IMR-90 (cell line): ENCODE data around the gene ELAC1. TPM values are rescaled to one million over a fixed set of nuclear protein-coding genes. Genes with fewer than 3 reads are reported as not detected.

Experiments used
- ATAC-seq: fragments of 200-7000 bp; cut with Tn5 transposase; 2 replicates; pipeline ENCODE4 v1.9.1; 2020; ENCODE audit warnings: low read depth, mild to moderate bottlenecking, moderate library complexity
- BruUV-seq: library from RNA; stranded (reverse); fragments of 400-500 nt; replicated peaks from 2 replicates; lab custom pipeline; 2021; lab: Mats Ljungman, UMichigan
- CTCF ChIA-PET: fragments of 300-600 bp; formaldehyde crosslinking; extraction: SDS; loops from one replicate; lab custom pipeline; 2021; ENCODE audit warnings: antibody characterized with exemption; lab: Yijun Ruan, JAX
- POLR2A ChIA-PET: fragments of 300-600 bp; sonication (Branson Sonifier 250); formaldehyde crosslinking; loops from one replicate; lab custom pipeline; 2022; ENCODE audit warnings: antibody characterized with exemption; ENCODE audit not compliant: unreplicated experiment; lab: Charles Lee
- DNase-seq: peaks from one replicate; pipeline ENCODE4 v3.0.0; 2013
- H2AFZ ChIP-seq: replicated peaks from 2 replicates; pipeline ENCODE3; 2013; ENCODE audit warnings: low read length, mild to moderate bottlenecking; ENCODE audit not compliant: poor library complexity
- H2AK5ac ChIP-seq: 2 replicates; pipeline ENCODE4 v1.6.1; 2013; ENCODE audit warnings: low read depth, low read length, inconsistent platforms
- H2AK9ac ChIP-seq: replicated peaks from 2 replicates; pipeline ENCODE3; 2013; ENCODE audit warnings: mild to moderate bottlenecking, low read depth, low read length, moderate library complexity; ENCODE audit not compliant: poor library complexity
- H2BK120ac ChIP-seq: 2 replicates; pipeline ENCODE4 v1.6.1; 2013; ENCODE audit warnings: low read depth, low read length, inconsistent platforms
- H2BK15ac ChIP-seq: 3 replicates; pipeline ENCODE4 v1.6.1; 2013; ENCODE audit warnings: low read depth, low read length, inconsistent platforms
- H2BK20ac ChIP-seq: 2 replicates; pipeline ENCODE4 v1.6.1; 2013; ENCODE audit warnings: low read depth, mild to moderate bottlenecking, inconsistent platforms, low read length, moderate library complexity
- H2BK5ac ChIP-seq: 2 replicates; pipeline ENCODE4 v1.6.1; 2013; ENCODE audit warnings: mild to moderate bottlenecking, low read depth, low read length, inconsistent platforms; ENCODE audit not compliant: poor library complexity, severe bottlenecking
- H3K14ac ChIP-seq: replicated peaks from 2 replicates; pipeline ENCODE4 v1.6.1; 2013; ENCODE audit warnings: low read depth, low read length, inconsistent platforms
- H3K18ac ChIP-seq: 2 replicates; pipeline ENCODE4 v1.6.1; 2013; ENCODE audit warnings: low read depth, low read length, control low read depth
- H3K23ac ChIP-seq: 2 replicates; pipeline ENCODE4 v1.6.1; 2013; ENCODE audit warnings: low read depth, low read length, inconsistent platforms
- H3K27ac ChIP-seq: 2 replicates; pipeline ENCODE4 v1.5.1; 2013; ENCODE audit warnings: mild to moderate bottlenecking, control low read depth, low read length; ENCODE audit not compliant: insufficient read depth
- H3K27me3 ChIP-seq: 2 replicates; pipeline ENCODE4 v1.6.1; 2013; ENCODE audit warnings: low read length; ENCODE audit not compliant: control insufficient read depth, insufficient read depth
- H3K36me3 ChIP-seq: 2 replicates; pipeline ENCODE4 v1.6.1; 2013; ENCODE audit warnings: low read length, mixed read lengths; ENCODE audit not compliant: control insufficient read depth, insufficient read depth
- H3K4ac ChIP-seq: 2 replicates; pipeline ENCODE4 v1.6.1; 2013; ENCODE audit warnings: low read depth, low read length, inconsistent platforms
- H3K4me1 ChIP-seq: 2 replicates; pipeline ENCODE4 v1.6.1; 2013; ENCODE audit warnings: low read length, mixed read lengths; ENCODE audit not compliant: control insufficient read depth, insufficient read depth
- H3K4me2 ChIP-seq: 2 replicates; pipeline ENCODE4 v1.6.1; 2013; ENCODE audit warnings: low read depth, mild to moderate bottlenecking, control low read depth, low read length, moderate library complexity
- H3K4me3 ChIP-seq: 2 replicates; pipeline ENCODE4 v1.5.1; 2013; ENCODE audit warnings: low read depth, mild to moderate bottlenecking, control low read depth, low read length, moderate library complexity; ENCODE audit not compliant: insufficient read depth
- H3K56ac ChIP-seq: 2 replicates; pipeline ENCODE4 v1.6.1; 2013; ENCODE audit warnings: low read length, inconsistent platforms; ENCODE audit not compliant: insufficient read depth; ENCODE audit errors: extremely low read depth
- H3K79me1 ChIP-seq, 2 experiments: 2 replicates each; pipeline ENCODE4 v1.6.1; 2013; ENCODE audit warnings: low read length in 2 of 2, inconsistent platforms in 1 of 2, low read depth in 1 of 2
- H3K9ac ChIP-seq: 2 replicates; pipeline ENCODE4 v1.6.1; 2013; ENCODE audit warnings: low read depth, low read length, control low read depth
- H3K9me1 ChIP-seq: 2 replicates; pipeline ENCODE4 v1.6.1; 2013; ENCODE audit warnings: low read length, inconsistent platforms; ENCODE audit not compliant: insufficient read depth
- H3K9me3 ChIP-seq: 2 replicates; pipeline ENCODE4 v1.6.1; 2013; ENCODE audit warnings: low read length; ENCODE audit not compliant: control insufficient read depth, insufficient read depth
- H4K20me1 ChIP-seq: 2 replicates; pipeline ENCODE4 v1.6.1; 2013; ENCODE audit warnings: low read length, inconsistent platforms; ENCODE audit not compliant: insufficient read depth
- H4K5ac ChIP-seq: 2 replicates; pipeline ENCODE4 v1.6.1; 2013; ENCODE audit warnings: mild to moderate bottlenecking, low read depth, low read length, control low read depth
- H4K8ac ChIP-seq, 2 experiments: 2 replicates each; pipeline ENCODE4 v1.6.1; 2013; ENCODE audit warnings: low read depth in 2 of 2, low read length in 2 of 2, control low read depth in 1 of 2, inconsistent platforms in 1 of 2
- H4K91ac ChIP-seq: 2 replicates; pipeline ENCODE4 v1.6.1; 2013; ENCODE audit warnings: low read depth, low read length, inconsistent platforms; ENCODE audit not compliant: insufficient read depth
- BHLHE40 ChIP-seq: fragments of 150-350 bp; IDR thresholded peaks from 2 replicates; pipeline ENCODE4 v1.6.1; 2016; ENCODE audit warnings: mild to moderate bottlenecking, low read depth, low read length
- CEBPB ChIP-seq: IDR thresholded peaks from 2 replicates; pipeline ENCODE4 v1.6.1; 2012; ENCODE audit warnings: low read depth, low read length, improper control_type of control experiment
- CHD1 ChIP-seq: IDR thresholded peaks from 2 replicates; pipeline ENCODE4 v1.6.1; 2012; ENCODE audit warnings: low read depth, low read length, improper control_type of control experiment
- FOS ChIP-seq: fragments of 150-350 bp; IDR thresholded peaks from 2 replicates; pipeline ENCODE4 v1.6.1; 2016; ENCODE audit warnings: low read depth, low read length
- MAFK ChIP-seq: IDR thresholded peaks from 2 replicates; pipeline ENCODE4 v1.6.1; 2012; ENCODE audit warnings: low read depth, low read length, improper control_type of control experiment
- MAZ ChIP-seq: IDR thresholded peaks from 2 replicates; pipeline ENCODE4 v1.6.1; 2012; ENCODE audit warnings: low read depth, mild to moderate bottlenecking, low read length, improper control_type of control experiment, moderate library complexity, borderline replicate concordance
- MXI1 ChIP-seq: IDR thresholded peaks from 2 replicates; pipeline ENCODE4 v1.6.1; 2012; ENCODE audit warnings: low read depth, mild to moderate bottlenecking, low read length, moderate library complexity, borderline replicate concordance
- NFE2L2 ChIP-seq: fragments of 150-350 bp; IDR thresholded peaks from 2 replicates; pipeline ENCODE4 v1.6.1; 2016; ENCODE audit warnings: low read depth, mild to moderate bottlenecking, low read length
- POLR2A ChIP-seq: IDR thresholded peaks from 2 replicates; pipeline ENCODE4 v1.6.1; 2012; ENCODE audit warnings: mild to moderate bottlenecking, low read depth, low read length
- RAD21 ChIP-seq: IDR thresholded peaks from 2 replicates; pipeline ENCODE4 v1.6.1; 2012; ENCODE audit warnings: low read length, improper control_type of control experiment
- RCOR1 ChIP-seq: IDR thresholded peaks from 2 replicates; pipeline ENCODE4 v1.6.1; 2012; ENCODE audit warnings: mild to moderate bottlenecking, low read length, improper control_type of control experiment; ENCODE audit not compliant: insufficient replicate concordance
- RFX5 ChIP-seq: IDR thresholded peaks from 2 replicates; pipeline ENCODE4 v1.8.0; 2012; ENCODE audit warnings: low read depth, mild to moderate bottlenecking, low read length, moderate library complexity
- SMC3 ChIP-seq: fragments of 150-350 bp; IDR thresholded peaks from 2 replicates; pipeline ENCODE4 v1.6.1; 2016; ENCODE audit warnings: low read depth, mild to moderate bottlenecking, antibody characterized with exemption, low read length, moderate library complexity
- WGBS, 2 experiments: methylation state at CpG; one replicate each; pipeline versions ENCODE4 v1.1.5 to v1.1.7; 2013; ENCODE audit warnings: missing lambda C conversion rate in 2 of 2; ENCODE audit not compliant: insufficient read length in 1 of 2; ENCODE audit errors: extremely low coverage in 2 of 2; 5-methylcytosine and 5-hydroxymethylcytosine counted together
- dilution Hi-C: fragments of 300-500 bp; cut with HindIII; formaldehyde crosslinking; loops from one replicate; pipeline ENCODE4 v1.14.3; 2018; ENCODE audit warnings: low sequenced_read_pairs; ENCODE audit not compliant: unreplicated experiment
- in situ Hi-C: fragments of 300-500 bp; cut with MboI; formaldehyde crosslinking; loops from 3 replicates; pipeline ENCODE4 v1.14.3; 2019; ENCODE audit warnings: low sequenced_read_pairs, inconsistent platforms, mixed read lengths
- intact Hi-C: fragments of 100-400 bp; cut with micrococcal nuclease; formaldehyde crosslinking; loops from 2 replicates; pipeline ENCODE4 v1.10.0; 2022
- polyA plus RNA-seq, 3 experiments: library from polyadenylated mRNA; depleted of rRNA; stranded (reverse); fragments of >200 nt; gene quantifications; 2 replicates each; pipeline ENCODE4 v1.2.3, GENCODE V29; 2012; ENCODE audit warnings: low replicate concordance in 1 of 3
- total RNA-seq: library from RNA; depleted of rRNA; stranded (reverse); fragments of >200 nt; gene quantifications from 2 replicates; pipeline ENCODE4 v1.2.3, GENCODE V29; 2012
- TF ChIP-seq, protein P1 (sequence below): fragments of 150-350 bp; IDR thresholded peaks from 2 replicates; pipeline ENCODE4 v1.6.1; 2016; ENCODE audit warnings: low read depth, mild to moderate bottlenecking, low read length, moderate library complexity, borderline replicate concordance
- TF ChIP-seq, protein P2 (sequence below): conservative IDR thresholded peaks from 2 replicates; pipeline ENCODE4 v1.5.1; 2012; ENCODE audit warnings: mild to moderate bottlenecking, low read depth, low read length, improper control_type of control experiment
- TF ChIP-seq, protein P3 (sequence below): fragments of 150-350 bp; IDR thresholded peaks from 2 replicates; pipeline ENCODE4 v1.6.1; 2017; ENCODE audit warnings: mild to moderate bottlenecking, antibody characterized with exemption, low read length, low read depth

The ELAC1 gene
- total and polyA plus RNA-seq, 2 of the 4 experiments (the other 2 are of a cell fraction): 5.2 to 8.4 TPM

DNA sequence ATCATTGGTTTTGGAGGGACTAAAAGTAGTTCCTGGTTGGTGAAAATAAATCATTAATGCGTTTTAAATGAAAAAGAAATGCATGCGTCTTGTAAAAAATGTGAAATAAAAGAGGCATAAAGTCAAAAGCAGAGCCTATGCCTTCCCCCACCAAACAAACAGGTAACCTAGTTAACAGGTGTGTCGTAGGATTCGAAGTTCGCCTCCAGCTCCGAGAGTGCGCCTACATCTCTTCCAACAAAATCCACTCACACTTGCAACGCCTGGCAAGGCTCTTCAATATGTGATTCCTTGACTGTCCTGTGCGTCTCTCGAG lies 61.5 kb downstream of the ELAC1 start:
- TF ChIP-seq FOS: no peak
- TF ChIP-seq RCOR1: no peak
- TF ChIP-seq, protein P1, sequence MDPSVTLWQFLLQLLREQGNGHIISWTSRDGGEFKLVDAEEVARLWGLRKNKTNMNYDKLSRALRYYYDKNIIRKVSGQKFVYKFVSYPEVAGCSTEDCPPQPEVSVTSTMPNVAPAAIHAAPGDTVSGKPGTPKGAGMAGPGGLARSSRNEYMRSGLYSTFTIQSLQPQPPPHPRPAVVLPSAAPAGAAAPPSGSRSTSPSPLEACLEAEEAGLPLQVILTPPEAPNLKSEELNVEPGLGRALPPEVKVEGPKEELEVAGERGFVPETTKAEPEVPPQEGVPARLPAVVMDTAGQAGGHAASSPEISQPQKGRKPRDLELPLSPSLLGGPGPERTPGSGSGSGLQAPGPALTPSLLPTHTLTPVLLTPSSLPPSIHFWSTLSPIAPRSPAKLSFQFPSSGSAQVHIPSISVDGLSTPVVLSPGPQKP: no peak
- TF ChIP-seq, protein P2, sequence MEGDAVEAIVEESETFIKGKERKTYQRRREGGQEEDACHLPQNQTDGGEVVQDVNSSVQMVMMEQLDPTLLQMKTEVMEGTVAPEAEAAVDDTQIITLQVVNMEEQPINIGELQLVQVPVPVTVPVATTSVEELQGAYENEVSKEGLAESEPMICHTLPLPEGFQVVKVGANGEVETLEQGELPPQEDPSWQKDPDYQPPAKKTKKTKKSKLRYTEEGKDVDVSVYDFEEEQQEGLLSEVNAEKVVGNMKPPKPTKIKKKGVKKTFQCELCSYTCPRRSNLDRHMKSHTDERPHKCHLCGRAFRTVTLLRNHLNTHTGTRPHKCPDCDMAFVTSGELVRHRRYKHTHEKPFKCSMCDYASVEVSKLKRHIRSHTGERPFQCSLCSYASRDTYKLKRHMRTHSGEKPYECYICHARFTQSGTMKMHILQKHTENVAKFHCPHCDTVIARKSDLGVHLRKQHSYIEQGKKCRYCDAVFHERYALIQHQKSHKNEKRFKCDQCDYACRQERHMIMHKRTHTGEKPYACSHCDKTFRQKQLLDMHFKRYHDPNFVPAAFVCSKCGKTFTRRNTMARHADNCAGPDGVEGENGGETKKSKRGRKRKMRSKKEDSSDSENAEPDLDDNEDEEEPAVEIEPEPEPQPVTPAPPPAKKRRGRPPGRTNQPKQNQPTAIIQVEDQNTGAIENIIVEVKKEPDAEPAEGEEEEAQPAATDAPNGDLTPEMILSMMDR: no peak
- no peak for TF ChIP-seq MAZ
- TF ChIP-seq CHD1: no peak
- TF ChIP-seq CEBPB: no peak
- no peak for TF ChIP-seq POLR2A
- TF ChIP-seq MAFK: no peak
- TF ChIP-seq, protein P3, sequence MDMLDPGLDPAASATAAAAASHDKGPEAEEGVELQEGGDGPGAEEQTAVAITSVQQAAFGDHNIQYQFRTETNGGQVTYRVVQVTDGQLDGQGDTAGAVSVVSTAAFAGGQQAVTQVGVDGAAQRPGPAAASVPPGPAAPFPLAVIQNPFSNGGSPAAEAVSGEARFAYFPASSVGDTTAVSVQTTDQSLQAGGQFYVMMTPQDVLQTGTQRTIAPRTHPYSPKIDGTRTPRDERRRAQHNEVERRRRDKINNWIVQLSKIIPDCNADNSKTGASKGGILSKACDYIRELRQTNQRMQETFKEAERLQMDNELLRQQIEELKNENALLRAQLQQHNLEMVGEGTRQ: no peak
- no peak for TF ChIP-seq RFX5
- TF ChIP-seq NFE2L2: no peak
- no peak for TF ChIP-seq SMC3
- TF ChIP-seq MXI1: no peak
- no peak for TF ChIP-seq RAD21
- TF ChIP-seq BHLHE40: no peak
- peak overlapping the region; percentile 47; the same call in 1 of the 2 replicates for H2BK120ac ChIP-seq
- H3K23ac ChIP-seq: peak overlapping the region; percentile 89
- peak overlapping the region; percentile 86 for H3K4me2 ChIP-seq
- ATAC-seq: peak; percentile 28; the same call in 1 of the 2 replicates
- H2BK5ac ChIP-seq: peak overlapping the region; percentile 71
- peak overlapping the region; percentile 97 for H2AFZ ChIP-seq
- in situ Hi-C loops: loop anchor here (5.0 to 25.0 kb wide), 2 partner anchors 57 to 742 kb away; partner anchors contain the start of genes CXXC1 and MBD1
- peaks cover 32% of the 10 kb centered on the region for H4K20me1 ChIP-seq
- no peak overlapping the region; the same call in 1 of the 2 replicates for H3K18ac ChIP-seq
- peak overlapping the region; percentile 80 for H3K27ac ChIP-seq
- peak; percentile 64 for DNase-seq
- intact Hi-C loops: no loop called here
- dilution Hi-C loops: no loop called here
- H3K9ac ChIP-seq: peak overlapping the region; percentile 92
- H2BK15ac ChIP-seq: peak overlapping the region; percentile 25; the same call in 1 of the 3 replicates
- peaks cover 2% of the 10 kb centered on the region for H3K36me3 ChIP-seq
- H3K4me3 ChIP-seq: peak overlapping the region; percentile 78
- peak overlapping the region; percentile 30; the same call in 1 of the 2 replicates for H2AK5ac ChIP-seq
- H4K5ac ChIP-seq: peak overlapping the region; percentile 55
- peak overlapping the region; percentile 74 for H3K4ac ChIP-seq
- H2AK9ac ChIP-seq: peak overlapping the region; percentile 87
- H4K8ac ChIP-seq: peak overlapping the region; percentile 85 to 91
- H3K27me3 ChIP-seq: no peaks in the 10 kb centered on the region
- peak overlapping the region; percentile 83 for H4K91ac ChIP-seq
- peak overlapping the region; percentile 95 for H3K14ac ChIP-seq
- H2BK20ac ChIP-seq: no peak overlapping the region
- H3K56ac ChIP-seq: peak overlapping the region; percentile 95
- BruUV-seq: TSS peak; percentile 58
- peaks cover 11% of the 10 kb centered on the region for H3K9me1 ChIP-seq
- WGBS, 2 experiments: no CpG with 5 or more reads among the region's 10 CpGs
- CTCF ChIA-PET: no interaction called here
- H3K9me3 ChIP-seq: no peaks in the 10 kb centered on the region
- H3K79me1 ChIP-seq: peaks cover 33 to 37% of the 10 kb centered on the region in 2 experiments
- H3K4me1 ChIP-seq: peaks cover 5% of the 10 kb centered on the region
- POLR2A ChIA-PET: interaction anchor here (0.6 kb wide), 1 partner anchor 26 kb away, joined by 3 read pairs; no protein-coding TSS in a partner anchor
